T-helper 2 cell treated with Interferon-gamma antibody and Interleukin-4, amounts not matched to agents 5 μg/mL and 100 μg/mL, for 36 hours (primary cell): Measurements from ENCODE around the gene GTF2H2.
"Not testable (repeated sequence)": the region's sequence is repeated elsewhere in the genome, so short reads cannot be mapped to it uniquely, and the experiment has no call there.

ENCODE experiments used
- DNase-seq: peaks from one replicate; pipeline ENCODE4 v3.0.0; 2021; ENCODE audit warnings: low spot score
- H3K27ac Mint-ChIP-seq: one replicate; pipeline ENCODE4 v1.8.0; 2021; ENCODE audit warnings: mild to moderate bottlenecking, mixed read lengths
- H3K27me3 Mint-ChIP-seq: one replicate; pipeline ENCODE4 v1.8.0; 2021; ENCODE audit warnings: low read depth, mixed read lengths
- H3K36me3 Mint-ChIP-seq: one replicate; pipeline ENCODE4 v1.8.0; 2021; ENCODE audit warnings: low read depth, mixed read lengths
- H3K4me1 Mint-ChIP-seq: one replicate; pipeline ENCODE4 v1.8.0; 2021; ENCODE audit warnings: low read depth, mixed read lengths
- H3K4me3 Mint-ChIP-seq: one replicate; pipeline ENCODE4 v1.8.0; 2022; ENCODE audit warnings: mild to moderate bottlenecking, moderate library complexity, mixed read lengths
- H3K9me3 Mint-ChIP-seq: one replicate; pipeline ENCODE4 v1.8.0; 2021; ENCODE audit warnings: mixed read lengths

Gene GTF2H2

GRCh38 chr5:71044128-71044527 is 23.3 kb downstream of the GTF2H2 start:
- H3K9me3 Mint-ChIP-seq, H3K27me3 Mint-ChIP-seq, DNase-seq, H3K4me1 Mint-ChIP-seq, H3K4me3 Mint-ChIP-seq, H3K36me3 Mint-ChIP-seq, H3K27ac Mint-ChIP-seq: not testable (repeated sequence)

GRCh38 chr5:71031046-71031776 is 36.3 kb downstream of the GTF2H2 start:
- not testable (repeated sequence) for H3K36me3 Mint-ChIP-seq, H3K4me1 Mint-ChIP-seq, H3K27me3 Mint-ChIP-seq, DNase-seq, H3K4me3 Mint-ChIP-seq, H3K27ac Mint-ChIP-seq, H3K9me3 Mint-ChIP-seq

GRCh38 chr5:71025289-71025953 is 42.1 kb downstream of the GTF2H2 start, which contains the start of gene NAIP:
NAIP (minus strand) TSS chr5:71025339; CDS start chr5:71012915, 12,424 bp downstream.
- not testable (repeated sequence) for H3K36me3 Mint-ChIP-seq, H3K4me3 Mint-ChIP-seq, H3K4me1 Mint-ChIP-seq, H3K27ac Mint-ChIP-seq, H3K9me3 Mint-ChIP-seq, DNase-seq, H3K27me3 Mint-ChIP-seq

GRCh38 chr5:71020643-71021042 is 46.8 kb downstream of the GTF2H2 start:
- DNase-seq, H3K9me3 Mint-ChIP-seq, H3K4me1 Mint-ChIP-seq, H3K27ac Mint-ChIP-seq, H3K27me3 Mint-ChIP-seq, H3K36me3 Mint-ChIP-seq, H3K4me3 Mint-ChIP-seq: not testable (repeated sequence)

- not testable (repeated sequence) for H3K4me1 Mint-ChIP-seq, H3K27ac Mint-ChIP-seq, H3K4me3 Mint-ChIP-seq, DNase-seq, H3K27me3 Mint-ChIP-seq, H3K9me3 Mint-ChIP-seq, H3K36me3 Mint-ChIP-seq
These were observed 49.0 kb downstream of the GTF2H2 start for GRCh38 chr5:71018376-71019005.

- Mint-ChIP-seq H3K9me3 (no peaks in the 10 kb centered on the region), H3K27me3 (no peaks in the 10 kb centered on the region), H3K4me1 (no peaks in the 10 kb centered on the region), H3K36me3 (no peaks in the 10 kb centered on the region), H3K27ac (no peak overlapping the region), H3K4me3 (no peak overlapping the region)
- no peak for DNase-seq
These were observed 53.3 kb downstream of the GTF2H2 start for GRCh38 chr5:71014176-71014575.

GRCh38 chr5:71013575-71013974 is 53.9 kb downstream of the GTF2H2 start:
- H3K36me3 Mint-ChIP-seq: no peaks in the 10 kb centered on the region
- no peaks in the 10 kb centered on the region for H3K9me3 Mint-ChIP-seq

GRCh38 chr5:71011194-71011792 is 56.2 kb downstream of the GTF2H2 start:
- Mint-ChIP-seq H3K36me3 (no peaks in the 10 kb centered on the region), H3K27ac (no peak overlapping the region), H3K4me3 (no peak overlapping the region), H3K4me1 (no peaks in the 10 kb centered on the region), H3K9me3 (no peaks in the 10 kb centered on the region), H3K27me3 (no peaks in the 10 kb centered on the region)
- DNase-seq: no peak

More at GRCh38 chr5:71013575-71013974, 53.9 kb downstream of the GTF2H2 start:
- Mint-ChIP-seq H3K4me3 (no peak overlapping the region), H3K27me3 (no peaks in the 10 kb centered on the region), H3K4me1 (no peaks in the 10 kb centered on the region), H3K27ac (no peak overlapping the region)
- DNase-seq: no peak

- not testable (repeated sequence) for H3K27ac Mint-ChIP-seq, H3K9me3 Mint-ChIP-seq, H3K4me1 Mint-ChIP-seq, H3K27me3 Mint-ChIP-seq, H3K36me3 Mint-ChIP-seq, H3K4me3 Mint-ChIP-seq, DNase-seq
These were observed 60.5 kb downstream of the GTF2H2 start for GRCh38 chr5:71006983-71007382.
